HuH-7.5 (cell line): ENCODE measurements around the gene LRMDA.

ENCODE experiments used
- DNase-seq: peaks from one replicate; pipeline ENCODE4 v3.0.0; 2011; ENCODE audit warnings: low spot score

Gene LRMDA

GRCh38 chr10:75836064-75836463 is 404.6 kb downstream of the LRMDA start:
- no peak for DNase-seq

GRCh38 chr10:75838486-75838885 is 407.1 kb downstream of the LRMDA start:
- no peak for DNase-seq

- no peak for DNase-seq
Measured at GRCh38 chr10:75839020-75839419, 407.6 kb downstream of the LRMDA start.

GRCh38 chr10:75841266-75841665 is 409.8 kb downstream of the LRMDA start:
- DNase-seq = no peak

GRCh38 chr10:75845176-75845947 is 413.9 kb downstream of the LRMDA start:
- no peak for DNase-seq

- DNase-seq = no peak
Measured at GRCh38 chr10:75847477-75847876, 416.1 kb downstream of the LRMDA start.

GRCh38 chr10:75851580-75852345 is 420.3 kb downstream of the LRMDA start:
- no peak for DNase-seq

- no peak for DNase-seq
Measured at GRCh38 chr10:75852851-75853484, 421.5 kb downstream of the LRMDA start.

- no peak for DNase-seq
Measured at GRCh38 chr10:75857269-75857846, 425.9 kb downstream of the LRMDA start.

- no peak for DNase-seq
Measured at GRCh38 chr10:75857896-75858295, 426.5 kb downstream of the LRMDA start.

- DNase-seq = no peak
Measured at GRCh38 chr10:75858339-75858738, 426.9 kb downstream of the LRMDA start.

- no peak for DNase-seq
Measured at GRCh38 chr10:75859141-75859540, 427.7 kb downstream of the LRMDA start.

GRCh38 chr10:75860009-75860408 is 428.6 kb downstream of the LRMDA start:
- DNase-seq = no peak

- no peak for DNase-seq
Measured at GRCh38 chr10:75861582-75861981, 430.2 kb downstream of the LRMDA start.

GRCh38 chr10:75862935-75863334 is 431.5 kb downstream of the LRMDA start:
- DNase-seq = no peak

GRCh38 chr10:75864717-75865116 is 433.3 kb downstream of the LRMDA start:
- no peak for DNase-seq

GRCh38 chr10:75865413-75866299 is 434.2 kb downstream of the LRMDA start:
- no peak for DNase-seq

- DNase-seq = no peak
Measured at GRCh38 chr10:75866300-75866625, 434.8 kb downstream of the LRMDA start.

- no peak for DNase-seq
Measured at GRCh38 chr10:75866731-75867130, 435.3 kb downstream of the LRMDA start.

GRCh38 chr10:75868574-75868973 is 437.1 kb downstream of the LRMDA start:
- no peak for DNase-seq

- no peak for DNase-seq
Measured at GRCh38 chr10:75870039-75870645, 438.7 kb downstream of the LRMDA start.
